GM23248 (cell line): Measurements from ENCODE around the gene KCNIP3.
"Not testable (repeated sequence)": the region's sequence is repeated elsewhere in the genome, so short reads cannot be mapped to it uniquely, and the experiment has no call there.

ENCODE experiments used
- EZH2 ChIP-seq: fragments of 200-600 bp; sonication (generic); IDR thresholded peaks from 2 replicates; pipeline ENCODE4 v1.6.1; 2018; ENCODE audit warnings: antibody characterized with exemption, mild to moderate bottlenecking; ENCODE audit not compliant: insufficient read depth, poor library complexity, severe bottlenecking
- EZH2phosphoT487 ChIP-seq: fragments of 200-600 bp; sonication (generic); IDR thresholded peaks from 2 replicates; pipeline ENCODE4 v1.6.1; 2018; ENCODE audit warnings: antibody characterized with exemption, moderate library complexity, mild to moderate bottlenecking, low read depth; ENCODE audit not compliant: insufficient read depth

DNA sequence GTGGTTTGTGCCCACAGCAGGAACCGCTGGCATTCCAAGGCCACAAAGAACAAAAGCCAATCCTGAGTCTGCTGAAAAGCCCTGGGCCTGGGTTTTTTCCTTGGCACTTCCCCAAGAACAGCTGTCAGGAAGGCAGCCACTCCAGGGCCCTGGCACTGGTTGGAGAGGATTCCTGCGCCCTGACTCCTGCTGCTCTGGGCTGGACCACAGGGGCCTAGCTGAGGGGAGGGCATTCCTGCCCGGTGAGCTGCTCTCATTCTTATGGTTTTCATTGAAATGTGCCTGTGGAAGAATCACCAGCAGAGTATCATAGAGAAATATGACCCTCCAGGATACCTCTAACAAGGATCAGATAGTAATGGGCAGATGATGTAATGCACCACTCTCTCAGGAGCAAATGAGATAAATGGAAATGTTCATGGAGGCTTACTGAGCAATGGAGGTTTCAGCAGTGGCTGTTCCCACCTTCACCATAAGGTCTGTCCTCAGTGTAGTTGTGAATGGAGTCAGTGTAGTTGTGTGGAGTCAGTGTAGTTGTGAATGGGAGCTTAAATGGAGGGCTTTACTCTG, 137.4 kb downstream of the KCNIP3 start:
- TF ChIP-seq EZH2phosphoT487, EZH2: not testable (repeated sequence)
